Psoas muscle (tissue), 8 donors: ENCODE measurements around the gene DPEP1. TPM values are rescaled to one million over a fixed set of nuclear protein-coding genes. Genes with fewer than 3 reads are reported as not detected.
"Not testable (repeated sequence)": the region's sequence is repeated elsewhere in the genome, so short reads cannot be mapped to it uniquely, and the experiment has no call there.

Experiments
- ATAC-seq, 4 donors: fragments of 200-7000 bp; cut with Tn5 transposase; one replicate each; pipeline ENCODE4 v1.9.1; 2020; ENCODE audit warnings: moderate library complexity in 3 of 4, mild to moderate bottlenecking in 2 of 4
- DNase-seq, 2 donors: peaks; one replicate each; pipeline ENCODE4 v3.0.0-alpha.2; 2020
- H3K27ac ChIP-seq: fragments of 200-600 bp; one replicate; pipeline ENCODE4 v1.8.0; 2022
- H3K27me3 ChIP-seq, 3 donors: fragments of 200-600 bp in 1 of 3; one replicate each; pipeline versions ENCODE4 v1.6.1 to v1.8.0; 2013 to 2022; ENCODE audit warnings: low read length in 2 of 3, mild to moderate bottlenecking in 2 of 3, moderate library complexity in 1 of 3; ENCODE audit not compliant: insufficient read depth in 3 of 3
- H3K36me3 ChIP-seq, 2 donors: fragments of 200-600 bp in 1 of 2; one replicate each; pipeline versions ENCODE4 v1.6.1 to v1.8.0; 2013 to 2022; ENCODE audit warnings: low read depth in 1 of 2, mild to moderate bottlenecking in 1 of 2, moderate library complexity in 1 of 2; ENCODE audit not compliant: insufficient read depth in 1 of 2
- H3K4me1 ChIP-seq: fragments of 200-600 bp; one replicate; pipeline ENCODE4 v1.8.0; 2022
- H3K4me3 ChIP-seq: fragments of 200-600 bp; one replicate; pipeline ENCODE4 v1.8.0; 2022; ENCODE audit warnings: mild to moderate bottlenecking
- H3K9me3 ChIP-seq: fragments of 200-600 bp; one replicate; pipeline ENCODE4 v1.8.0; 2022
- WGBS, 3 donors: extraction: QIAGEN DNeasy Blood & Tissue Kit; methylation state at CpG; one replicate each; pipeline versions ENCODE4 v1.1.6 to v1.1.7; 2013; 5-methylcytosine and 5-hydroxymethylcytosine counted together
- intact Hi-C, 2 donors: fragments of 100-400 bp; cut with DNase I; formaldehyde crosslinking; loops; one replicate each; pipeline versions ENCODE4 v1.11.0 to v1.14.2; 2022
- polyA plus RNA-seq, 3 donors: library from polyadenylated mRNA; stranded (reverse); fragments of 200-250 nt; gene quantifications; one replicate each; pipeline ENCODE4 v1.2.3, GENCODE V29; 2013
- total RNA-seq, 4 donors: library from RNA; stranded (reverse); fragmentation: NEBNext Ultra II Directional in 2 of 4; extraction: Animal tissue kit (Norgen Biotek cat#: 25700) in 2 of 4; gene quantifications; one replicate each; pipeline versions ENCODE4 v1.2.1 to v1.2.4, GENCODE V29; 2021 to 2023
- TF ChIP-seq, protein P1 (sequence below): fragments of 200-600 bp; IDR thresholded peaks from one replicate; pipeline ENCODE4 v1.8.0; 2022; ENCODE audit warnings: antibody characterized with exemption
- donor health status: healthy with polysubstance abuse.
- donor health status: DM: no; HTN: no; CAD: no; lungs with moderate emphysema.
- donor health status: Bipolar disorder and iron deficiency.
- donor health status: healthy.
- donor health status: DM: yes; HTN: yes; CAD: no.
- donor health status: DM: no; HTN: no; CAD: no.
- donor health status: DM: no; HTN: no; CAD: no.
- donor health status: DM: yes; HTN: yes; CAD: no.

Gene DPEP1
- total and polyA plus RNA-seq, 7 donors: 0.04 to 0.16 TPM; not detected in 5

GRCh38 chr16:89633064-89633631 lies 19.7 kb downstream of the DPEP1 start:
- Histone ChIP-seq H3K27ac (no peak overlapping the region), H3K4me3 (no peak overlapping the region), H3K9me3 (no peaks in the 10 kb centered on the region), H3K36me3 (no peaks in the 10 kb centered on the region), H3K27me3 (peaks cover 0 to 44% (median 3%) of the 10 kb centered on the region in 3 donors), H3K4me1 (no peaks in the 10 kb centered on the region)
- TF ChIP-seq, protein P1, sequence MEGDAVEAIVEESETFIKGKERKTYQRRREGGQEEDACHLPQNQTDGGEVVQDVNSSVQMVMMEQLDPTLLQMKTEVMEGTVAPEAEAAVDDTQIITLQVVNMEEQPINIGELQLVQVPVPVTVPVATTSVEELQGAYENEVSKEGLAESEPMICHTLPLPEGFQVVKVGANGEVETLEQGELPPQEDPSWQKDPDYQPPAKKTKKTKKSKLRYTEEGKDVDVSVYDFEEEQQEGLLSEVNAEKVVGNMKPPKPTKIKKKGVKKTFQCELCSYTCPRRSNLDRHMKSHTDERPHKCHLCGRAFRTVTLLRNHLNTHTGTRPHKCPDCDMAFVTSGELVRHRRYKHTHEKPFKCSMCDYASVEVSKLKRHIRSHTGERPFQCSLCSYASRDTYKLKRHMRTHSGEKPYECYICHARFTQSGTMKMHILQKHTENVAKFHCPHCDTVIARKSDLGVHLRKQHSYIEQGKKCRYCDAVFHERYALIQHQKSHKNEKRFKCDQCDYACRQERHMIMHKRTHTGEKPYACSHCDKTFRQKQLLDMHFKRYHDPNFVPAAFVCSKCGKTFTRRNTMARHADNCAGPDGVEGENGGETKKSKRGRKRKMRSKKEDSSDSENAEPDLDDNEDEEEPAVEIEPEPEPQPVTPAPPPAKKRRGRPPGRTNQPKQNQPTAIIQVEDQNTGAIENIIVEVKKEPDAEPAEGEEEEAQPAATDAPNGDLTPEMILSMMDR: no peak
- ATAC-seq (no peak), DNase-seq (no peak)
- intact Hi-C loops: loop anchor here in 1 of 2 donors (10.0 kb wide), 1 partner anchor 58 kb away; the partner anchor contains the start of gene CPNE7
- WGBS, 3 donors: 27 to 64% (median 61%) methylated on average over 18 to 19 of the region's 19 CpGs

GRCh38 chr16:89634463-89635385 lies 21.3 kb downstream of the DPEP1 start:
- not testable (repeated sequence) for H3K4me3 ChIP-seq, H3K4me1 ChIP-seq, H3K27ac ChIP-seq, H3K36me3 ChIP-seq, DNase-seq, H3K9me3 ChIP-seq, ATAC-seq
- H3K27me3 ChIP-seq: peaks cover 0 to 41% (median 3%) of the 10 kb centered on the region in 3 donors
- intact Hi-C loops: loop anchor here in 1 of 2 donors (10.0 kb wide), 1 partner anchor 60 kb away; the partner anchor contains the start of gene CPNE7
- WGBS, 3 donors: 39 to 53% (median 40%) methylated on average over 2 of the region's 2 CpGs

- intact Hi-C loops: loop anchor here in 1 of 2 donors (10.0 kb wide), 1 partner anchor 62 kb away; the partner anchor contains the start of gene CPNE7
- H3K9me3 ChIP-seq: no peaks in the 10 kb centered on the region
- H3K4me1 ChIP-seq: no peaks in the 10 kb centered on the region
- no peaks in the 10 kb centered on the region for H3K36me3 ChIP-seq
- ATAC-seq: no peak
- H3K27me3 ChIP-seq: peaks cover 0 to 26% (median 5%) of the 10 kb centered on the region in 3 donors
- WGBS, 3 donors: 77 to 84% (median 78%) methylated on average over 10 to 12 of the region's 12 CpGs
- H3K4me3 ChIP-seq: no peak overlapping the region
- TF ChIP-seq, protein P1: no peak
- H3K27ac ChIP-seq: no peak overlapping the region
- no peak for DNase-seq
These were observed 23.2 kb downstream of the DPEP1 start for GRCh38 chr16:89636663-89637062.

DNA sequence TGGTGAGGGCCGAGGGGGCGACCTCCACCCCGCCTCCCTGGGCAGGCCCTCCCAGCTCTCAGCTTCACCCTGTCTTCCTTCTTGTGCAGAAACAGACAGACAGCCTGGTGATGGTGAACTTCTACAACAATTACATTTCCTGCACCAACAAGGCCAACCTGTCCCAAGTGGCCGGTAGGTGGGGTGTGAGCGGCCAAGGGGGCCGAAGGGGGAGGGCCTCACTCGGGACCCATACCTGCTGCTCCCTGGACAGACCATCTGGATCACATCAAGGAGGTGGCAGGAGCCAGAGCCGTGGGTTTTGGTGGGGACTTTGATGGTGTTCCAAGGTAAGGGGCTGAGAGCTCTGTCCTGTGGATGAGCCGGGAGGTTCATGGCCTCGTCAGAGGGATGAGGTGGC lies 23.9 kb downstream of the DPEP1 start:
- no peak for DNase-seq
- Histone ChIP-seq H3K4me1 (no peaks in the 10 kb centered on the region), H3K4me3 (no peak overlapping the region), H3K36me3 (no peaks in the 10 kb centered on the region), H3K27ac (no peak overlapping the region), H3K27me3 (peaks cover 0 to 19% (median 4%) of the 10 kb centered on the region in 3 donors), H3K9me3 (no peaks in the 10 kb centered on the region)
- TF ChIP-seq, protein P1: no peak
- intact Hi-C loops: loop anchor here in 1 of 2 donors (10.0 kb wide), 1 partner anchor 63 kb away; the partner anchor contains the start of gene CPNE7
- WGBS, 3 donors: 54 to 64% (median 59%) methylated on average over 9 to 10 of the region's 10 CpGs
- ATAC-seq: no peak

DNA sequence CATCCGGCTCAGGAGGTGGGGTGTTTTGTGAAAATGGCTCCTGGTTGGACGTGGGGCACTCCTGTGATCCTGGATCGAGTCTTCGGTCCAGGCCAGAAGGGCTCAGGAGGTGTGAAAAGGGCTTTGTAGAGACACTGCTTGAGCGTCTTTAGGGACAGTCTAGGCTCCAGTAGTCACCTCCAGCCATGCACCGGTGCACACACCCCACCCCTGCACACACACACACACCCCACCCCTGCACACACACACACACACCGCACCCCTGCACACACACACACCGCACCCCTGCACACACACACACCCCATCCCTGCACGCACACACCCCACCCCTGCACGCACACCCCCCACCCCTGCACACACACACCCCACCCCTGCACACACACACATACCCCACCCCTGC lies 25.0 kb downstream of the DPEP1 start:
- DNase-seq: no peak
- H3K27ac ChIP-seq: no peak overlapping the region
- H3K4me3 ChIP-seq: no peak overlapping the region
- WGBS, 3 donors: 53 to 74% (median 67%) methylated on average over 6 to 10 of the region's 10 CpGs
- no peaks in the 10 kb centered on the region for H3K9me3 ChIP-seq
- H3K27me3 ChIP-seq: peaks cover 0 to 8% (median 2%) of the 10 kb centered on the region in 3 donors
- ATAC-seq: no peak
- no peaks in the 10 kb centered on the region for H3K4me1 ChIP-seq
- TF ChIP-seq, protein P1: no peak
- no peaks in the 10 kb centered on the region for H3K36me3 ChIP-seq
- intact Hi-C loops: loop anchor here in 1 of 2 donors (10.0 kb wide), 1 partner anchor 64 kb away; the partner anchor contains the start of gene CPNE7
